Stimulated activated CD8-positive, alpha-beta memory T cell treated with anti-CD3 and anti-CD28 coated beads, Interleukin-4, amount 100 ng/mL, for 24 hours (primary cell): ENCODE measurements around the gene SOX13.

ENCODE experiments used
- DNase-seq: peaks from one replicate; pipeline ENCODE4 v3.0.0-alpha.2; 2020; ENCODE audit warnings: low read depth

Gene SOX13

DNA sequence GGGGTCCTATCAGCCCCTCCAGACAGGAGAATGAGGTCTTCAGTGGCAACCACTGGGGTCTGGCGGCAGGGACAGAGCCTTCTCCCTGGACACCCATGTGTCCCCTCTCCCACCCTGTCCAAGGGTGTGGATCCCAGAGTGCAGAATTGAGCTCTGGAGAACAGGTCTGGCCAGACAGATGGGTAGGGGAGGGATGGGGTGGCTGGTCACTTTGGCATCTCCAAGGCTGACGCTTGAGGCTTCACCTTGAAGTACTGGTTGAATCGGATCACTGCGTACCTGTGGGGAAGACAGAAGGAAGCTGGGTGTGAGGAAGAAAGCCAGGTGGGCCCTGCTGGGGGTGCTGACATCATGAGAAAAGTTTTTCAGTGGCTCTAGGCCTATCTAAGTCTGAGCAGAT, 59.1 kb downstream of the SOX13 start:
- no peak for DNase-seq

DNA sequence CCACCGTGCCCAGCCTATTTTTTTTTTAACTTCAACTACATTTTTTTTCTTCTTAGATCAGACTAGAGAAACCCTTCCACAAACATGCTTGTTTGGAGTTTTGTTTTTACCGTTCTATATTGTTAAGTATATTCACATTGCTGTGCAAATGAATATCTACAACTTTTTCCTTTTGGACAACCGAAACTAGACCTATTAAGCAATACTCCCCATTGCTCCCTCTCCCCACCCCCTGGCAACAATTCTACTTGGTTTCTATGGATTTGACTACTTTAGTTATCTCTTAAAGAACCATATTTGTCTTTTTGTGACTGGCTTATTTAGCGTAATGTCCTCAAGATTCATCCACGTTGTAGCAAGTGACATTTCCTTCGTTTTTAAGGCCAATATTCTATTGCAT, 59.8 kb downstream of the SOX13 start:
- no peak for DNase-seq

DNA sequence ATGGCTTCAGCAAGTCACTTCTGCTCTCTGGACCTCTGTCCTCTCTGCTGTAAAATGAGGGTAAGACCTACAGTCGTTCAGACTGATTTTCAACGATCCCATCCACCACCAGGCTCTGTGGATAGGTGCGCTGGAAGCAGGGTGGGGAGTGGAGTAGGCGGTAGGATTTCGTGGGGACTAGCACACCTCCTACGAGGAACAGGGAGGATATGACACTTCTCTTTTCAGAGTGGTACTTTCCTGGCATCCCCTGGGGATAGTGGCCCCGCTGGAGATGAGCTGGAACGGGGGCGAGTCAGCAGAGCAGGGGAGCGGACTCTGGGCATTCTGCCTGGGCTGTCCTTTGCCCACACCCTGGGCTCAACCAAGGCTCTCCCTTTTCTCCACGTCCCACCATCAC, 61.2 kb downstream of the SOX13 start:
- no peak for DNase-seq

DNA sequence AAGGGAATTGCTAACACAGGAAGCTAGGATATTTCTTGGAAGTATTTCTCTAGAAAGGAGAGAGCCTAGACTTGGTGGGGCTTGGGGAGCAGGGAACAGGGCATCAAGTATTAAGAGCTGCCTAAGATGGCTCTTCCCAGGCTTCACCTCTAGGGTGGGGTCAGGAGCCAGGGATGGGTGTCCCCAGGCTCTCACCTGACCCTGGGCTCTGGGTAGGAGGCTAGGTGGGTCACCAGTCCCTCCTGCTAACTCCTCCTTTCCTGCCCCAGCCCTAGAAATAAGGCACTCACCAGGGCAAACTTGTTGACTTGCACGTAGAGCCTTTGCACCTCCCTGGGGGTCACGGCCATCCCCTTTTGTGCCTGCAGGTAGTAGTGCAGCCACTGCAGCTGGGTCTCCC, 63.9 kb downstream of the SOX13 start:
- DNase-seq = no peak

DNA sequence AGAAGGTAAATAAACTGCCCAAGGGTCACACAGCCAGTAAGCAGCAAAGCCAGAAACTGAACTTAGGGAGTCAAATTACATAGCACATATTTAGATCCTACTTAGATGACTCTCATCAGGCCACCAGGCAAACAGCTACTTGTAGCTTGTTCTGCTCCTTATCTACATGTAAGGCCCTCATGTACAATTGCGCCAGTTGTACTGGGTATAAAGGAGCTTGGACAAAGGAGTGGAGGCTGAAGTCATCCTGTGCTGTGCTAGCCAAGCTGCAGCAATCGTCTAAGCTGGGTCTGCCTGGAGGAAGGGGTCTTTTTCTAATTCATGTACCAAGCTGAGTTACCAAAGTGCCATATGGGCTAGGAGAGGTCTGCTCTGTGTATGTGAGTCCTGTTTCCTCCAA, 66.2 kb downstream of the SOX13 start:
- no peak for DNase-seq

DNA sequence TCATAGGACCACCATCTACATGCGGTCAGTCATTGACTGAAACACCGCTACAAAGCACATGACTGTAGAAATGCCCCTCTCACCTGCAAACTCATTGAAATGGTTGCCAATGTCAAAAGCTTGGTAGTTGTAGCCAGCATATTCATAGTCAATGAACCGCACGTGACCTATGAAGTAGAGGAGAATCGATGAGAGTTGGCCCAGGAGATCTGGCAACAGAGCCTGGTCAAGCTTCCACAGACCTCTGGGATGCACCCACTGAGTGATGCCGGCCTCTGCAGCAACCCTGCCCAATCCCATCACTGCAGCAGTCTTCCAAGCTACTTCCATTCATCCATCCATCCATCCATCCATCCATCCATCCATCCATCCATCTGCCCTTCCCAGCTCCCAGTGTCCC, 67.0 kb downstream of the SOX13 start:
- DNase-seq = no peak

DNA sequence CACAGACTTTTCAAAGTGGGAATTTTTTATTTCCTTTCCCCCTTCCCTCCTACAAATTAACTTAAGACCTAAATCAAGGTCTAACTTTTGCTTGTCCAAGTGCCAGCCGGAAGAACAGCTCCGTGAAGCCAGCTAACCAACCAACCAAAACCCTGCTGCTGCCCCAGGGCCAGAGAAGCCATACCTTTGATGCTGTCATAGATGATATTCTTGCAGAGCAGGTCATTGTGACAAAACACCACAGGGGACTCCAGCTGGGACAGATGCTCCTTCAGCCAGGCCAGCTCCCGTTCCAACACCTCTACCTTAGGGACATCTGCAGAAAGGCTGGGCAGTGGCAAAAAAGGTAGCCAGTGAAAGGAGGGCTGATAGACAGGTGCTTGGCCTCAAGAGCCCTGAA, 68.2 kb downstream of the SOX13 start:
- DNase-seq = no peak

DNA sequence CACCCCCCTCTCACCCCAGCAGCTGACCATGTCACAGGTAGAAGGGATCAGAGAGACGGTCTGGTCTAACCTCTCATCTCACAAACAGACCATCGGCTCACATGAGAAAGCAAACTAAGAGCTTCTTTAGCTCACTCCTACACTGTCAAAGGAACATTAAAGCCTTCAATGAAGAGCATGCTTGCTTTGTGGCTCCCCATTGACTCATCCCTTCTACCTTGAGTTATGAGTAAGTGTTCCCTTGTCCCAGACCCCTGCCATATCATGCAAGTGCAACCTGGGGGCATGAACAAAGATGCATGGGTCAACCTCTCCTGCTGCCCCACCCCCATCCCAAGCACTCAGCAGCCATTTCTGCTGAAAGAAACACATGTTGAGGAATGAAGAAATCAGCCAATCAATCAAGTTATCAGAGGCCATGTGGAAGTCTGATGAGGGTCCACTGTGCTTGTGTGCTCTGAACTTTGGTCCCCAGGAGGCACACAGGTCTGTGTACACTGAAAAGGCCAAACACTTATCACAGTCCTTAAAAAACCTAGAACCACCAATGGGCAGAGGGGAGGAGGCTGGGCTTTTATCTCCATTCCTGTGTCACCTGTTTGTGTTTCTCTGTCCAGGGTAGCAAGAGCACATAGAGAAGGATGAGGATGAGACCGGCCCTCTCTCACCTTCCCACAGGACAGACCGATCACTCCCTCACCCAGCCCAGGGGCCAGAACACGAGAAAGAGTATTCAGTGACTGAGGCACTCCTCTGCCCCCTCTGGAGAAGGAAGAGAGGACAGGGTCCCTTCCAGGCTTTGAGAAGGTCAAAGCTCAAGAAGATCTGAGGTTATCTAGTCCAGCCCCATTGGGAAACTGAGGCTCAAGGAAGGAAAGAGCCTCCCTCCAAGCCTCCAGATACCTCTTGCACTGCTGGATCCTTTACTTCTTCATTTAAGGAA, 69.4 kb downstream of the SOX13 start:
- DNase-seq = no peak

DNA sequence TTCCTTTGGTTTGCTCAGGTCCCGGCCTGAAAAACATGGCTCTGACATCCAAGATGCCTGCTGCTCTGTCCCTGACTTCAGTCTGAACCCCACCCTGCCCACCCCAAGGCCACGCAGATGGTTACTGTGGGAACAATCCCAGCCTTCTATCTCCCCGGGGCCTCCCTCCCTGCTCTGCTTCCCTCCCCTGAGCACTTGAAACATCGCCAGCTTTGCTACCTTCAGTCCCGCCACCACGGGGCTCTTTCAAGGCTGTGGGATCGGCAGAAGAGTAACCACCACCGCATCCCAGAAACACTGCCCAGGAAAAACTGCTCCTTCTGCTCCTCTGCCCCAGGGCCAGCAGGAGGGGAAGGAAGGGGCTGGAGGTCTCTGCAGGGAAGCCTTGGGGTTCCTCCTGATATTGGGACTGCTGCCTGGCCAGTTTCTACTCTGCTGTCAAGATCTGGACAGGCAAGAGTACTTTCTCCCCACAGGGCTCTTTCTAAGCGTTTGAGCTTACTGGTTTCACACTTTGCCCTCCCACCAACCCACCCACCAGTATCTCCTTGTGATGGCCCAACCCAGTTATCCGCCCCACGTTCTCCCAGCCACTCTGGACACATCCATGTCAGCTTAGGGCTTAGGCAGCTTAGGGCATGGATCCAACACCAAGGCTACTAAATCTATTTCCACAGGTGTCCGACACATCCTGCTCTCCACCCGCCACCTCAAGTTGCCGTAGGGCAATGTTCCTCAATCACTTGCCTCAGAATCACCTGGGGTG, 70.5 kb downstream of the SOX13 start:
- no peak for DNase-seq

DNA sequence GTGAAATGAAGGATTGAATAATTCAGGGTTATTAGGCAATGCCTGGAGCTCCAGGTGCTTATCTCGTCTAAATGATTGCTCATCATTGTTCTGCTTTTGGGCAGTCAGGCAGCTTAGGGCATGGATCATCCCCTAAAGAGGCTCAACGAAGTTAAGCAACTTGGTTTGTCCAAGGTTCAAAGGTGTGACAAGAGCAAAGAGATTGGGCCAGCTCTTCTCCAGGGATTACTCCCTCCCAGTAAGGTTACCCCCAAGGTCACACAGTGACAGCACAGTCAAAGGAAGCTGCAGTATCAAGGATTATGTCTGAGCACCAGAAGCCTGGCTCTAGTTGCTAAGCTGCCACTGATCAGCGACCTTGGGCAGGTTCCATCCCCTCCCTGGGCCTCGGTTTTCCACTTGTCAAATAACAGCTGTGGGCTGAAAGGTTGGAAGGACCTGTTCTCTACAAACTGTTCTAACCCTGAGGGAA, 72.2 kb downstream of the SOX13 start:
- DNase-seq = no peak

DNA sequence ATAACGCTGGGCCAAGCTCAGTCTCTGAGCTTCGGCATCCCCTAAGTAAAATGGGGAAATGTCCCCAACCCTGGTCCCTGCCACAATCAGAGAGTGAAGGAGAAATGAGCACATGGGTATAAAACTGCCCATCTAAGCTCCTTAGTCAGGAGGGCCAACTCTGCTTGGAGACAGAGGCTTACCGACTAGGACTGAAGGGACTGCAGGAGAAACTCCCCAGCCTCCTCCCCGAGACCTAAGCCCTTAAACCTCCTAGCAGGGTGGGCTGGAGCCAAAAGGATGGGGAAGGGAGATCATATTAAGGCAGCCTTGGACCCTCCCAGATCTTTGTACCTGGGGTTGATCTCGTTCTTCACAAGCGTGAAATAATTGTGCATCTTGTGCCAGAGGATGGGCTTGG, 73.4 kb downstream of the SOX13 start:
- no peak for DNase-seq

DNA sequence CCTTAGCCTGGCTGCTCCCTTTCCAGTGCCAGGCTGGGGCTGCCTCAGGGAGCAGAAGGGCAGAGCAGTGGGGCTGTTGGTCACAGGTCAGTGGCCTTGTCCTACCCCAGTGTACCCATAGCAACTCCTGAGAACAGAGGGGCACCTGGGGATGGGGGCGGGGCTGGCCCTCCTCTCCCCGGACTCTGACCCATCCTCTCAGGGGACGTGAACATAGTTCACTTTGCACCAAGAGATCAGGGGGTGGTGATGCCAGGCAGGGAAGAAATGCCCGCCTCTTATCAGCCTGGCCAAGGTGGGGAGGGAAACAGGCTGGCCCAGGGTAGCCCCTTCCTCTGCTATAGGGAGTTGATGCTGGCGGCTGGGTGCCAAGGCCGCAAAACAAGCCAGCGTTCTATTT, 74.0 kb downstream of the SOX13 start:
- no peak for DNase-seq

DNA sequence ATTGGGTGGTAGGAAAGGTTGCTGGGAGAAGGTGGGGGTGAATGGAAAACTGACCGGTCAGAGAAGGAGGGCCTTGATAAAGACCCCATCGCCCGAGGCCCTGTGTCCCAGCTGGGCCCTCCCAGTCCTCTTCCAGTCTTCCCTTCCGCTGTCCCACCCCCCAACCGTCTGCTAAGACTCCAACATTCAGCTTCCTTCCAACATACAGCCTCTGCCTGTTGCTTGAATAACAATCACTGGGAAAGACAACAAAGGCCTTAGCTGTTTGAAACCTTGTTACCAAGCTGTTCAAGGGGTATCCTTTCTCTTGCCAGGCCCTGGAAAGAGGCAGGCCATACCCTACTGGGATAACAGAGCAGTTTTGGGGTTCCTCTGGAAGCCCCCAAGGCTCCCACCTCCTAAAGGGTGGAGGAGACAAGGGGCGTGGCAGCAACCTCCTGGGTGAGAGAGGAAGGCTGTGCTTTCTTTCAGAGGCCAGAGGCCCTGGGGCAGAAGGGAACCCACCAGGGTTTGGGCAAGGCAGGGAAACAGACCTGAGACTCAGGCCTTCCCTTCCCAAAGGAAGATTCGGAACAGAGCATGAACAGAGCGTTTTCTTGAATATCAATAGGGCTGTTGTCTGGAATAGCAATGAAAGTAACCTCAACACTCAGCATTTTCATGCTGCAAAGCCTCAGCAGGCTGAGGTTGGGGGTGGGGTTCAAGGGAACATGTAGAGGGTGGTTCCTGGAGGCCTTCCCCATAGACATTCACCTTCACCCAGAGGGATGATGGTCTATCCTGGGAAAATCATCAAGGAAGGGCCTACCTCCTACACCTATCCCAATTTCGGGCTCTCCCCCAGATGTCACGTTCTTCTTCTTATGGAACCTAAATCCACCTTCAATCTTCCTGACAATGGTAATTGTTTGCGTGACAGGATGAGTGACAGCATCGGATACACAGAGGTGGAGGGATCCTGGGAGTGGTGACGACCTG, 74.8 kb downstream of the SOX13 start:
- no peak for DNase-seq

DNA sequence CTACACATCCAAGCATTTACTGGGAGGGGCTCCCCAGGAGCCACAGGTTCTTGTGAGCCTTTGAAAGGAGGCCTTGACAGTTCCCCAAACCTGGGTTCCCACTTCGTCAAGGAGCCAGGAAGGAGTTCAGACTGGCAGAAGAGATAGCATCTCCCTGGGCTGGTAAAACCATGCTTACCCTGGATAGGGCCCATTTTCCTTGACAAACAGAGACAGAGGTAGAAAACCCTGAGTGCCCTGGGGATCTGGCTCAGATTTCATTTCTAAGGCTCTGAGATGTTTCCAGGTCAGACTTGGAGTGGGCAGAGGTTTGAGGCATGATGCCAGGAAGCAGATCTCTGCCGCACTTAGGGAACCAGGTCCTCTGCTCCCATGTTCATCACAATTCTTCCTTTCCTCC, 76.2 kb downstream of the SOX13 start:
- no peak for DNase-seq

DNA sequence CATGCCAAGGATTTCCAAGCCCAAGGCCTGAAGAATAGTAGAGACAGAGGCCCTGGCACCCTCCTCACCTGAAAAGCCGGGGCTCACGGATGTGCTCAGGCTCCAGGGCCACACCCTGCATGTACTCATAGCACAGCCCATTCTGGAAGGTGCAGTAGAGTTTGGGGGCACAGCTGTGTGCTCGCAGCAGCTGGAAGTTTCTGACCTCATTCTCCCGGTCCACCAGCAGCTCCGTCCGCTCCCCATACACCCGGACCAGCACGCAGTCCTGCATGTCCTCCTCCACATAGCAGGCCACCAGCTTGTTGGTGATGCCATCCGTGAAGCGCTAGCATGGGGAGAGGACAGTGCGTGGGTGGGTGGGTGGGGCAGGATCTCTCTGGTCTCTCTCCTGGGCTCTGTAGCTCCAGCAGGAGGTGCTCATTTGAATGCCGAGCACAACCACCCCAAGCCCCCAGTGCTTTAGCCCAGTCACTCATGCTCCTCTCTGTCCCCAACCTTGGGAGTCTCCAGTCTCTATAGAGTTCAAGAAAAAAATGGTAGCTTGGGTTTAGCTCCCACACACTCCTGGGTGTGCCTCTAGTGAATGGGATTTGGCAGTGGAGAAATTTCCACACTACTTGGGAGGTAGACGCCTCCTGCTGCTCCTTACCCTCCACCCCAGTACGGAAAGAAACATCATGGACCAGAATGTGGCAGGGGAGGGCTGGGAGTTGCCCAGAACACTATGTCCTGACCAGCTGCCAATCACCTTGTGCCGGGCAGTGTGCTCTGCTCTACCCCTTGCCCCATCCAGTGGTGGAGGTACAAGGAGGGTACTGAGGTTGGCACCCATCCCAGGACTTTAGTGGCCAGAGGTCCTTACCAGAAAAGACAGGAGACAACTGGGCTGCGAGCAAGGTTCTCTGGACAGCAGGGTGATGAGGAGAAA, 77.0 kb downstream of the SOX13 start:
- no peak for DNase-seq

DNA sequence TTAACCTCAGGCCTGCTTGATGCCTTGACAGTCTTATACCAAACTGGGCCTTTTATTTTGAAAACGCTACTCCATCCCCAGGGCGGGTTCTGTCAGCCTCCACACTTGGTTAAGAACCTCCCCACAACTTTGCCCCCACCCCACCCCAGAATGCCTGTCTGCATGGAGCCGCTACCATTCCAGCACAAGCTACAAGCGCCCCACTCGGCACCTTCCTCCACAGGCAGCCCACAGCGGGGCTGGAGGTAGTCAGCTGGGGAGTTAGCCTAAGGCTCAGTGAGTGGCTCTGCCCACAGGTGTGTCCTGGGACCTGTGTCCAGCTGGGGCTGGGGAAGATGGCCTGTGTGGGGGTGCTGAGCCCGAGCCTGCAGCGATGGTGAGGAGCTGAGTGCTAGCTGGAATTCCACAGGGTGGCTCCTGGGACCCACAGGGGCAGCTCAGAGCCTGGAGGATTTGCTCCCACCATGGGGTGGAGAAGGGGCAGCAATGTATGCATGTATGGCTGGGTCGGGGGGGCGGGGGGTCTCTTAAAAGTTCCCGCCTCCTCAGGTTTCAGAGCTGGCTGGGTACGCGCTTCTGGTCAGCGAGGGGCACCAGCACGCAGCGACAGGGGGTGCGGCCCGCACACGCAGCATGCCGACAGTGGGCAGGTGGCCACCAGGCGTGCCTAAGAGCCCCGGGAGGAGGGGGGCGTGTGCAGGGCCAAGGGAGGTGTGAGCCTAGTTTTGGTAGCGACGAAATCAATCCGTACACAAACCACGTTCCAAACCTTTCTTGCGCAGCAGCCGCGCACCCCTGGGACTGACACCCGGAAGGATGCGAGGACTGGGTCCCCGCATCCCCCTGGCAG, 78.0 kb downstream of the SOX13 start:
- DNase-seq = no peak

DNA sequence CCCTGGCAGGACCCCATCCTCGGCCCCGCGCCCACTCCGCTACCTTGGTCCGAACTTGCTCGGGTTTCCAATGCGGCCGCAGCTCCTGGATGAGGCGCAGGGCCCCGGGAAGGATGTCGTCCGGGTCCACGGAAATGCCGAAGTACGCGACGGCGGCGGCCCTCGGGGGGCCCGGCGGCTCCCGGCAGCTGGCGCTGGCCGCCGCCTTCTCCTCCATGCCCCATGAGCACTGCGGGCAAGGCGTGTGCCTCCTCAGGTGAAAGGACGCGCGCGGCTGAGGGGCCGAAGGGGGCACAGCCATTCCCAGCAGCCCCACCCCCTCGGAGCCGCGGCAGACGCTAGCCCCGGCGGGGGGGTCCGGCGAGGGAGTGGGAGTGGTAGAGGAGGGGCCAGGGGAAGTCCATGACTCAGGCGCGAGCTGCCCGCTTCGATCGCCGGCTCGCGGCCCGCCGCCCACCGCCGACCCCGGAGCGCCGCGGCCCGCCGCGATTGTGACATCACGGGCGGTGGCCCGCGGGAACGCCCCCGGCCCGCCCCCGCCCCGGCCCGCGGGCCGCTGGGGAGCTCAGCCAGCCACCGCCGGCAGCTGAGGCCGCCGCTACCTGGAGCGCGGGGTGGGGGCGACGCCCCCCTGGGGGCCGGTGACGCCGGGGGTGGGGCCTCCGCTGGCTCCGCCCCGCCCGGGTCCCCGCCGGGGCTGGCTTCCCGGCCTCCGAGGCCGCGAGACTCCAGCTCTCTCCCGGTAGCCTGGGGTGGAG, 78.8 kb downstream of the SOX13 start, which contains the start of gene ETNK2:
TSS of gene ETNK2 (minus strand) at position 493 of the 758 bp plus-strand sequence. CDS start at position 301, 192 bp downstream.
- DNase-seq = peak; percentile 27

DNA sequence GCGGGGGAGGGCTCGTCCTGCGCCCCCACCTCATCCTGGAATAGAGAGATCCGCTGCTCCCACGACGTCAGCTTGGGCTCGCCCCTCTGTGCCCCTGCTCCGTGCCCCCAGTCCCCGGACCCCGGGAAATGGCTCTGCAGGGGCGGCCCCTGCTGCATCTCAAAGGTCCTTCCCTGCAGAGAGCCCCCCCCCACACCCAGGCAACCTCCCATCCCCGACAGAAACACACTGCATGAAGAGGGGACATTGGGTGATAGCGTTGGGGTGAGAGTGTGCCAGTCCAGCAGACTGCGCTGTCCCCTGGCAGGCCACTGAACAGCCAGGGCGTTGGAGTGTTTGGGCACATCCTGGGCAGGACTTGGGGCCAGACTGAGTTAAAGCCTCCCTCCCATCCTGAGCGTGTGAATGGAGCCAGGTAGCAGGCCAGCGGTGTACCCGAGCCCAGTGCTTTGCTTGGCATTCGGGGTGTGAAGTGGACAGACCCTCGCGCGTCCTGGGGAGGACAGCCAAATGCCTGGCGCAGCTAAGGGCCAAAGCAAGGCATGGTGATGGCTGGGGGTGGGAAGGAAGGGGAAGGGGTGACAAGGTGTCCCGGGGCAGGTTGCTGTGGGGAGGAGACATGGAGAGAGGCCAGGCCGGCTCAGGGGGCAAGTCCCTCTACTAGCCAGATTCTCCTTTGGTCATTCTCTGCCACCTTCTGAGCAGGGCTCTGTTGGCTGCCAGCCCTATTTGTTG, 79.6 kb downstream of the SOX13 start:
- no peak for DNase-seq
